ENCODE data around the gene CCDC68. TPM values are rescaled to one million over a fixed set of nuclear protein-coding genes. Genes with fewer than 3 reads are reported as not detected.
A peak's percentile ranks its signal among the peaks of the same experiment; 100 is the strongest.

The CCDC68 gene
- total and polyA plus RNA-seq, 2 of the 13 experiments (the other 11 are each of a cell fraction or from before 2014, with no cell fraction given): 4.6 to 13.3 TPM

- TF ChIP-seq NFRKB (IDR thresholded peaks at IDR 0.05): no peak
- TF ChIP-seq, protein P1, sequence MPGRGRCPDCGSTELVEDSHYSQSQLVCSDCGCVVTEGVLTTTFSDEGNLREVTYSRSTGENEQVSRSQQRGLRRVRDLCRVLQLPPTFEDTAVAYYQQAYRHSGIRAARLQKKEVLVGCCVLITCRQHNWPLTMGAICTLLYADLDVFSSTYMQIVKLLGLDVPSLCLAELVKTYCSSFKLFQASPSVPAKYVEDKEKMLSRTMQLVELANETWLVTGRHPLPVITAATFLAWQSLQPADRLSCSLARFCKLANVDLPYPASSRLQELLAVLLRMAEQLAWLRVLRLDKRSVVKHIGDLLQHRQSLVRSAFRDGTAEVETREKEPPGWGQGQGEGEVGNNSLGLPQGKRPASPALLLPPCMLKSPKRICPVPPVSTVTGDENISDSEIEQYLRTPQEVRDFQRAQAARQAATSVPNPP (CRISPR knock-in tag; IDR thresholded peaks at IDR 0.05): no peak
- TF ChIP-seq ZNF331 (CRISPR knock-in tag; IDR thresholded peaks at IDR 0.05): peak; percentile 21; the same call in 1 of the 2 replicates
- no peak for TF ChIP-seq SNRNP70 (IDR thresholded peaks at IDR 0.05; ENCODE audit: low read depth, low read length)
- no peak for TF ChIP-seq CENPX (CRISPR knock-in tag; IDR thresholded peaks at IDR 0.05)
- peak; percentile 48; the same call in 1 of the 2 replicates for TF ChIP-seq PITX1 (CRISPR knock-in tag; IDR thresholded peaks at IDR 0.05)
- no peak for TF ChIP-seq TERF1 (CRISPR knock-in tag; IDR thresholded peaks at IDR 0.05)
- TF ChIP-seq SRY (CRISPR knock-in tag; IDR thresholded peaks at IDR 0.05): no peak
- TF ChIP-seq KLF6 (CRISPR knock-in tag; IDR thresholded peaks at IDR 0.05): peak; percentile 69; the same call in 1 of the 2 replicates
- TF ChIP-seq PRDM15 (CRISPR knock-in tag; IDR thresholded peaks at IDR 0.05): no peak
- no peak for TF ChIP-seq ZNF430 (CRISPR knock-in tag; IDR thresholded peaks at IDR 0.05)
- no peak for TF ChIP-seq TBL1XR1 (IDR thresholded peaks at IDR 0.05; ENCODE audit: borderline replicate concordance, low read length, partially characterized antibody)
- no peak for TF ChIP-seq PAF1 (CRISPR knock-in tag; IDR thresholded peaks at IDR 0.05)
- TF ChIP-seq NFE2 (CRISPR knock-in tag; IDR thresholded peaks at IDR 0.05): no peak
- no peak; the same call in 1 of the 2 replicates for TF ChIP-seq KDM3A (CRISPR knock-in tag; IDR thresholded peaks at IDR 0.05; ENCODE audit: low read depth)
- TF ChIP-seq SALL1 (CRISPR knock-in tag; IDR thresholded peaks at IDR 0.05): peak; percentile 86
- TF ChIP-seq, protein P2, sequence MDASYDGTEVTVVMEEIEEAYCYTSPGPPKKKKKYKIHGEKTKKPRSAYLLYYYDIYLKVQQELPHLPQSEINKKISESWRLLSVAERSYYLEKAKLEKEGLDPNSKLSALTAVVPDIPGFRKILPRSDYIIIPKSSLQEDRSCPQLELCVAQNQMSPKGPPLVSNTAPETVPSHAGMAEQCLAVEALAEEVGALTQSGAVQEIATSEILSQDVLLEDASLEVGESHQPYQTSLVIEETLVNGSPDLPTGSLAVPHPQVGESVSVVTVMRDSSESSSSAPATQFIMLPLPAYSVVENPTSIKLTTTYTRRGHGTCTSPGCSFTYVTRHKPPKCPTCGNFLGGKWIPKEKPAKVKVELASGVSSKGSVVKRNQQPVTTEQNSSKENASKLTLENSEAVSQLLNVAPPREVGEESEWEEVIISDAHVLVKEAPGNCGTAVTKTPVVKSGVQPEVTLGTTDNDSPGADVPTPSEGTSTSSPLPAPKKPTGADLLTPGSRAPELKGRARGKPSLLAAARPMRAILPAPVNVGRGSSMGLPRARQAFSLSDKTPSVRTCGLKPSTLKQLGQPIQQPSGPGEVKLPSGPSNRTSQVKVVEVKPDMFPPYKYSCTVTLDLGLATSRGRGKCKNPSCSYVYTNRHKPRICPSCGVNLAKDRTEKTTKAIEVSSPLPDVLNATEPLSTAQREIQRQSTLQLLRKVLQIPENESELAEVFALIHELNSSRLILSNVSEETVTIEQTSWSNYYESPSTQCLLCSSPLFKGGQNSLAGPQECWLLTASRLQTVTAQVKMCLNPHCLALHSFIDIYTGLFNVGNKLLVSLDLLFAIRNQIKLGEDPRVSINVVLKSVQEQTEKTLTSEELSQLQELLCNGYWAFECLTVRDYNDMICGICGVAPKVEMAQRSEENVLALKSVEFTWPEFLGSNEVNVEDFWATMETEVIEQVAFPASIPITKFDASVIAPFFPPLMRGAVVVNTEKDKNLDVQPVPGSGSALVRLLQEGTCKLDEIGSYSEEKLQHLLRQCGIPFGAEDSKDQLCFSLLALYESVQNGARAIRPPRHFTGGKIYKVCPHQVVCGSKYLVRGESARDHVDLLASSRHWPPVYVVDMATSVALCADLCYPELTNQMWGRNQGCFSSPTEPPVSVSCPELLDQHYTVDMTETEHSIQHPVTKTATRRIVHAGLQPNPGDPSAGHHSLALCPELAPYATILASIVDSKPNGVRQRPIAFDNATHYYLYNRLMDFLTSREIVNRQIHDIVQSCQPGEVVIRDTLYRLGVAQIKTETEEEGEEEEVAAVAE (CRISPR knock-in tag; IDR thresholded peaks at IDR 0.05; ENCODE audit: borderline replicate concordance): no peak
- no peak for TF ChIP-seq JUND (CRISPR knock-in tag; IDR thresholded peaks at IDR 0.05)
- no peak for TF ChIP-seq FOXA1 (IDR thresholded peaks at IDR 0.05)
- no peak for TF ChIP-seq FOXA1 (CRISPR knock-in tag; IDR thresholded peaks at IDR 0.05)
- TF ChIP-seq PHB2 (IDR thresholded peaks at IDR 0.05; ENCODE audit: partially characterized antibody): no peak
Observed at GRCh38 chr18:54958704-54959625, at the start of gene CCDC68 (continued).

Measured in HepG2 (cell line).